ENCODE results near the gene DTX3.

DNA sequence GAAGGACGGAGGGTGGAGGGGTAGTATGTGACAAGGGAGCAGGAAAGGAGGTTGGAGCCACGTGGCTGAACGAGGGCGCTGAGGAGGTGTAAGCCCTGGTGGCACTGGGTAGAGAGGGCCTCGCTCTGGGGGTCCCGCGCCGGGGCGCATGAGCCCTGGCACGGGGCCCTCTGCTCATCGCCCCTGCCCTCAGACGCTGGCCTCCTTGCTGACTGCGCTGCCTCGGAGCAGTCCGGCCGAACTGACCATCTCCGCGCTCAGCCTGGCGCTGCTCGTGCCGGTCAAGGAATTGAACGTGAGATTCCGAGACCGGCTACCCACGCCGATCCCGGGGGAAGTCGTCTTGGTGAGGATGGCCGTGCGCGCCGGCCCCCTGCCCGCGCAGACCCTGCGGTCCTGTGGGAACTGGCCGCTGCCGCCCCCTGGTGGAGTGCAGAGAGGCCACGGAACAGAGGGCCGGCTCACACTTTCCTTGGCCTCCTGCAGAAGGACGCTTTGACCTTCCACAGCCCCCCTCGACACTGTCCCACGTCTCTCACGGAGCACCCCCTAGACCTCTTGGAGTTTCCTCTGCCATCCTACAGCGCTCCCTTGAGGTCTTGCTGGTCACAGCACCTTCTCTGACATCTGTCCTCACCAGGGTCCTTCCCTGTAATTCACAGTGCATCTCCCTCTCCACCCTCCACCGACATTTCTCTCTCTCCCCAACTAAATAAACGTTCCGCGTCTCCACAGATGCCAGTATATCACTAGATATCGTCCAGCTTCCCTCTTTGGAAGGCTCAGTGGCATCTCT is 17.1 kb downstream of the DTX3 start:
- no peak for TF ChIP-seq POLR2A (IDR thresholded peaks at IDR 0.05)
- TF ChIP-seq, protein P1, sequence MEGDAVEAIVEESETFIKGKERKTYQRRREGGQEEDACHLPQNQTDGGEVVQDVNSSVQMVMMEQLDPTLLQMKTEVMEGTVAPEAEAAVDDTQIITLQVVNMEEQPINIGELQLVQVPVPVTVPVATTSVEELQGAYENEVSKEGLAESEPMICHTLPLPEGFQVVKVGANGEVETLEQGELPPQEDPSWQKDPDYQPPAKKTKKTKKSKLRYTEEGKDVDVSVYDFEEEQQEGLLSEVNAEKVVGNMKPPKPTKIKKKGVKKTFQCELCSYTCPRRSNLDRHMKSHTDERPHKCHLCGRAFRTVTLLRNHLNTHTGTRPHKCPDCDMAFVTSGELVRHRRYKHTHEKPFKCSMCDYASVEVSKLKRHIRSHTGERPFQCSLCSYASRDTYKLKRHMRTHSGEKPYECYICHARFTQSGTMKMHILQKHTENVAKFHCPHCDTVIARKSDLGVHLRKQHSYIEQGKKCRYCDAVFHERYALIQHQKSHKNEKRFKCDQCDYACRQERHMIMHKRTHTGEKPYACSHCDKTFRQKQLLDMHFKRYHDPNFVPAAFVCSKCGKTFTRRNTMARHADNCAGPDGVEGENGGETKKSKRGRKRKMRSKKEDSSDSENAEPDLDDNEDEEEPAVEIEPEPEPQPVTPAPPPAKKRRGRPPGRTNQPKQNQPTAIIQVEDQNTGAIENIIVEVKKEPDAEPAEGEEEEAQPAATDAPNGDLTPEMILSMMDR (IDR thresholded peaks at IDR 0.05) = peak; percentile 84 to 90 (median 85)
- peak; percentile 6 for TF ChIP-seq POLR2AphosphoS5 (IDR thresholded peaks at IDR 0.05)
